ENCODE results near the gene DAZ4.
"Not testable (repeated sequence)": the region's sequence is repeated elsewhere in the genome, so short reads cannot be mapped to it uniquely, and the experiment has no call there.

Gene DAZ4

GRCh38 chrY:24833619-24834018 is at the start of gene DAZ4:
TSS of gene DAZ4 (plus strand) at chrY:24833919. CDS start at chrY:24834127, 208 bp downstream.
- H3K4me3 ChIP-seq (ENCODE audit: control insufficient read depth, low read depth, low read length); DNase-seq (ENCODE audit: low read depth): not testable (repeated sequence)

GRCh38 chrY:24813293-24813692 is 20.4 kb upstream of the DAZ4 start, which contains the start of gene DAZ3:
TSS of gene DAZ3 (minus strand) at chrY:24813393. CDS start at chrY:24813185, 208 bp downstream.
- H3K4me3 ChIP-seq (ENCODE audit: control insufficient read depth, low read depth, low read length) = not testable (repeated sequence)

DNA sequence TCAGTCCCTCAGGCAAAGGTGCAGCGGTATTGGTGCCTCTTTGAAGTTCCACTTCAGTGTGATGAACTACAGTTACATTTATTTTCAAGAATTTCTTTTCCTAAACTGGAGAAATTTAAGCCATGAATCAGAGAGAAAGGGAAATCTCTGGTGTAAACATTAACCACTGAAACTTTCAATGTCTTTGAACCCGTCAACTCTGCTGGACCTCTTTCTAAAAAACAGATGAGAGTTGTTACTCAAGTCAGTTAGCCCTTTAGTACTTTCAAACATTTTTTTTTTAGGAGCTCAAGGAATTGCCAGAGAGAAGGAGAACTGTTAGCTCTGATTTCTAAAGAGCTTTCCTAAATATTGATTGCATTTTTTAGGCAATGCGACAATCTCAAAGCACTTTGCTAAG is 11.9 kb upstream of the DAZ4 start:
- DNase-seq (ENCODE audit: low read depth); H3K4me3 ChIP-seq (ENCODE audit: control insufficient read depth, low read depth, low read length): not testable (repeated sequence)

More at GRCh38 chrY:24813293-24813692, 20.4 kb upstream of the DAZ4 start, which contains the start of gene DAZ3:
- not testable (repeated sequence) for DNase-seq (ENCODE audit: low read depth)

- H3K4me3 ChIP-seq (ENCODE audit: control insufficient read depth, low read depth, low read length); DNase-seq (ENCODE audit: low read depth): not testable (repeated sequence)
Observed at GRCh38 chrY:24824184-24824879, 9.4 kb upstream of the DAZ4 start.

GRCh38 chrY:24825069-24825468 is 8.7 kb upstream of the DAZ4 start:
- not testable (repeated sequence) for H3K4me3 ChIP-seq (ENCODE audit: control insufficient read depth, low read depth, low read length); DNase-seq (ENCODE audit: low read depth)

Measured in AG09309 (cell line).